Measurements from ENCODE around the gene RGS21.

Gene RGS21

DNA sequence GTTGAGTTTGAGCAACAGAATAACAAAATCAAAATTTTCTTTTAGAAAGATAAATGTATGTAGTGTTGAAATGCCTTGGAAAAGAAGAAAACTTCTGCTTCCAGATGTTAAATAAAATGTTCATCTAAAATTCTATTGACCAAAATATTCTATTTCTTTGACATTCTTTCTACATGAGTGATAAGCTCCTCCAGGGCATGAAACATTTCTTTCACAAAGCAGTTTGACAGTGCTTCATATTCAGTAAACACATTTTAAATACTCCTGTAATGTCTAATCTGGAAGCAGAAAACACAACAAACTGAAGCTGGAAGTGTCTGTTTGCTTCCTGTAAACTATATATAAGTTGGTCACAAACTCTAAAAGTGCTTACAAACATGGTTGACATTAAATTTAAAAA, 61.5 kb downstream of the RGS21 start:
- no peak for DNase-seq
- intact Hi-C loops (cut with DNase I) = no loop called here

DNA sequence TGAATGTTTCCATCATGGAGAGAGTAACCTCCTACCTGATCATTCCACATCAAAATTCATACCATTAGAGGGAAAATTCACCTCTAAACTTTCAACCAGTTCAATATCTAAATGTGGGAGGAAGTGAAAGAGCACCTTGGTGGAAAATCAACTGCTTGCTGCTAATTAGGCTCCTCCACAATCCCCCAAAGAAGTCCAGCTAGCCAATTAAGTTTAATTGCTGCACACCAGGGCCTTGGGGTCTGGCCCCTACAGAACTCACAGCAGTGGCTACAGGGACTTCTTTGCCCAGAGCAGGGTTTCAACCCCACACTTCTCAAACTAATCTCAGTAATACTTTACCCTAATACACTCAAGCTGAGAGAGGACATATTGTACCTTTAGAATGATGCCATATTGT, 62.1 kb downstream of the RGS21 start:
- intact Hi-C loops (cut with DNase I) = no loop called here

DNA sequence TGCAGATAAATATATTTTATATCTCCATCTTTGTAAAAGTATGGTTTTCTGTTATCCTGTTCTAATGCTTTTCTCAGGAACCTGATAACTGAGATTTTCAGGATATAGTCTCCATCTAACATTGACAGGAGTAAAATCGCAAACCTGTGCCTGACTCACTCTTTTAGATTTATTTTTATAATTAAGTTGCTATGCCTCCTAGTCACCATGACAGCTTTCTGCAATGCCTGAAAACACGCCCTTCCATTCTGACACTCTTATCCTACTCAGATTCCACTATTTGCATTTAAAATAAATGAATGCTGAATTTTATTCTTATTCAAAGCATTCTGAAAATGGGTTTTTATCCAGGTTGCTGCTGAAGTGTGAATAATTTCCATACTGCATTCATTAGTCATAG, 62.8 kb downstream of the RGS21 start:
- no peak for DNase-seq
- intact Hi-C loops (cut with DNase I) = no loop called here

More for the DNA sequence above, 62.1 kb downstream of the RGS21 start:
- DNase-seq = no peak

- intact Hi-C loops (cut with DNase I) = no loop called here
- no peak for DNase-seq
Measured at GRCh38 chr1:192382758-192383157, 66.0 kb downstream of the RGS21 start.

DNA sequence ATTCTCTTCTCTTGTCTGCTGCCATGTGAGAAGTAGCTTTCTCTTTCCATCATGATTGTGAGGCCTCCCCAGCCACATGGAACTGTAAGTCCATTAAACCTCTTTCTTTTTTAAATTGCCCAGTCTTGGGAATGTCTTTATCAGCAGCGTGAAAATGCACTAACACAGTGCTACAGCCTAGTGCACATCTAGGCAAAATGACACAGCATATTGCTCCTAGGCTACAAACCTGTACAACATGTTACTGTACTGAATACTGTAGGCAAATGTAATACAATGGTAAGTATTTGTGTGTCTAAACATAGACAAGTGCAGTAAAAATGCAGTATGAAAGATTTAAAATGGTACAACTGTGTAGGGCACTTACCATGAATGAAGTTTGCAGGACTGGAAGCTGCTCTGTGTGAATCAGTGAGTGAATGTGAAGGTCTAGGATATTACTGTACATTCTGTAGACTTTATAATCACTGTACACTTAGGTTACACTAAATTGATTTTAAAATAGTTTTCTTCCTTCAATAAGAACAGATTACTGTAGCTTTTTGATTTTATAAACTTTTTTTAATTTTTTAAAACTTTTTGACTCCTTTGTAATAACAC, 69.4 kb downstream of the RGS21 start:
- intact Hi-C loops (cut with DNase I) = no loop called here

GRCh38 chr1:192395211-192395610, 78.4 kb downstream of the RGS21 start:
- intact Hi-C loops (cut with DNase I) = no loop called here
- no peak for DNase-seq

More for the DNA sequence above, 69.4 kb downstream of the RGS21 start:
- DNase-seq = no peak

DNA sequence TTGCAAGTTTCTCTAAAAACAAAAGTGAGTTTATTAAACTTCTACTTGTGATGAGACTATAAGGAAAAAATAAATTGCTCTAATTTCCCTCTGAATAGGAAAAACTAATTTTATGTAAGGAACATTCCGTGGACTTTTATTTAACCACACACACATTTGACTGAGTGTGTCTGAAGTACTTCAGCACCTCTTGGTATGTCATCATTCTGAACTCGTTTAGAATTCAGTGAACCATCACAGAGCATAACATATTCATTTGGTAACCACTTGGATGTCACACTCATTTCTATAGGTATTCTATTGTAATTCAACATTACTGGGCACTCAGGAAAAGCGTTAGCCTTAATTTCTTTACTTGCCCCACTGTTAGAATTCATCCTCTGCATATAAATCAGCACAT, 79.1 kb downstream of the RGS21 start:
- intact Hi-C loops (cut with DNase I) = no loop called here
- DNase-seq = no peak

GRCh38 chr1:192399161-192399560, 82.4 kb downstream of the RGS21 start:
- intact Hi-C loops (cut with DNase I) = no loop called here
- no peak for DNase-seq

DNA sequence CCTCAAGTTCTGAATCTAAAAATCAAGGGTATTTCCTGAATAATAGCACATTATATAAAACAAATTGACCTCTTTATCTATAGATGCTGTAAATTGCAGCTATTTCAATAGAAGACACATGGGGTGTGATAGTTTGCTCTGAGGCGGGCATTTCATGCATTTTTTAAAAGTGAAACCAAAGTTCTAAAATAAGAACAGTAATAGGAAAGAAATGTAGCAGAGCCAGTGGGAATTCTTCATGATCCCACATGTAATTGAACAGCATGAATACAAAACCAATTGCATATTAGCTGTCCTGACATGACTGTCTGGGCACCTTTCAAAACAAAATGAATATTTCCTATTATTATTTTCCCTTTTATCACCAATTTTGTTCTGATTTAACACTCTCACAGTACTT, 85.0 kb downstream of the RGS21 start:
- intact Hi-C loops (cut with DNase I) = no loop called here
- DNase-seq = no peak

DNA sequence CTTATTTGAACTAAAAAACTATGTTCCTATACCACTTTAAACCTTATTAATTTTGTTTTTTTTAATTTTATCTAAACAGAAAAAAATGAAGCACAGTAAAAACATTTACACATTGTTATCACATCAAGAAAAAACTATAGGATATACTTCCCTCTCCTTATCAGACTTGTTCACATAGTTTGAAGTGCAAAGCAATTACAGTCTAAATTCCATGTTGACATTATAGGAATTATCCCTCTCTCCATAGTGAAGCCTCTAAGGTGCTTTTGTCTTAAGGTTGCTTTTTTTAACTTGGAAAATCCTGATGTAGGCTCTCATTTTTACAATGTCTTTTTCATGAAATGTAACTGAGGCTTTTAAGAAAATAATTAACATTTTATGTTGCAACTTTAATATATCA, 85.8 kb downstream of the RGS21 start:
- no peak for DNase-seq
- intact Hi-C loops (cut with DNase I) = no loop called here

GRCh38 chr1:192407206-192407605, 90.4 kb downstream of the RGS21 start:
- intact Hi-C loops (cut with DNase I) = no loop called here
- DNase-seq = no peak
